ENCODE data around the gene ABHD15. TPM values are rescaled to one million over a fixed set of nuclear protein-coding genes. Genes with fewer than 3 reads are reported as not detected.

ABHD15 gene
- total and polyA plus RNA-seq, 7 experiments from 2014 or later, result 3.1 to 17.6 (median 9.9) TPM

- H3K27ac Mint-ChIP-seq, result peak overlapping the region in 6 of 9 donors; percentile 33 to 86 (median 60)
- Histone ChIP-seq H3K4me3 (ENCODE audit: low read length) (no peak overlapping the region), H3K27me3 (ENCODE audit: control insufficient read depth in 2 of 2, insufficient read depth in 2 of 2, low read length in 2 of 2) (no peaks in the 10 kb centered on the region), H3K36me3 (ENCODE audit: control insufficient read depth in 2 of 3, insufficient read depth in 3 of 3, low read length in 3 of 3) (no peaks in the 10 kb centered on the region), H3K27ac (ENCODE audit: low read depth, low read length) (no peak overlapping the region), H3K4me1 (ENCODE audit: control insufficient read depth in 2 of 2, insufficient read depth in 2 of 2, low read length in 2 of 2) (peaks cover 47 to 50% of the 10 kb centered on the region in 2 donors), H3K9me3 (ENCODE audit: control insufficient read depth in 2 of 3, low read length in 3 of 3) (no peaks in the 10 kb centered on the region)
- H3K4me1 Mint-ChIP-seq, result peaks cover 24 to 51% (median 44%) of the 10 kb centered on the region in 7 donors
- CTCF ChIA-PET, result interaction anchor here (0.7 to 4.5 kb wide), 11 partner anchors 9 to 338 kb away, joined by 3 to 56 read pairs (median 4); partner anchors contain the start of gene SSH2
- POLR2A ChIA-PET, result interaction anchor here (0.5 to 5.0 kb wide), 6 partner anchors 11 to 315 kb away, joined by 4 to 59 read pairs (median 5); no protein-coding TSS in a partner anchor
- ATAC-seq, result peak; percentile 45
- H3K4me3 Mint-ChIP-seq, result peak overlapping the region; percentile 70 to 95 (median 88)
- no peaks in the 10 kb centered on the region for H3K9me3 Mint-ChIP-seq
- no peaks in the 10 kb centered on the region for H3K36me3 Mint-ChIP-seq
- peak in 8 of 9 donors; percentile 58 to 88 (median 64) for DNase-seq
- H3K27me3 Mint-ChIP-seq, result no peaks in the 10 kb centered on the region
- intact Hi-C loops (cut with micrococcal nuclease), result loop anchor here (1.0 to 5.0 kb wide), 3 partner anchors 12 to 299 kb away; no protein-coding TSS in a partner anchor
Observed at GRCh38 chr17:29591737-29592608, 25.1 kb upstream of the ABHD15 start.

DNA sequence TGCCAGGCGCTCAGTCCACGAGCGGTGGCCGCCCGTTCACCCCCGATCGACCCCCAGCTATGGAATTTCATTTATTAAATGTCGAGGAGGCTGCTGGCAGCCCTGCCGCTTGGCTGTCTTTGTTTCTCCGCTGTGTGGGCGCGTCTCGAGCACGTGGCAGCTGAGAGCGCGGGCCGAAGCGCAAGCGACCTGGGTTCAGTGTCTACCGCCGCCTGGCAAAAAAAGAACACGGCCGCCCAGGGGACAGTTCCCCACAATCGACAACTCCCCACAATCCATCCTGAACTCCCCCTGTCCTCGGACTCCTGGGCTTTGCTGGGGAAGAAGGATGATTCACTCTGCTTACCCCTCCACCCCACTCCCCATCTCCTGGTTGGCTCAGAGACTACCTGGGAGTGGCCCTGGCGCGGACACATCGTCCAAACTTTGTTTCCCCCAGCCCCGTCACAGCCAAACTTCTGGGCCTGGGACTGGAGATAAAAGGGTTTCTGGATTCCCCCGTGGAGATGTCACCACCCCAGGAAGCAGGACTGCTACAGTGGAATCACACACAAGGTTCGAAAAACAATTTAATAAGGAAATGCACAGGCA lies 24.4 kb upstream of the ABHD15 start:
- Mint-ChIP-seq H3K4me1 (peaks cover 24 to 58% (median 52%) of the 10 kb centered on the region in 7 donors), H3K36me3 (no peaks in the 10 kb centered on the region), H3K27me3 (no peaks in the 10 kb centered on the region), H3K27ac (peak overlapping the region in 7 of 9 donors; percentile 41 to 86 (median 65)), H3K4me3 (peak overlapping the region; percentile 70 to 95 (median 88)), H3K9me3 (no peaks in the 10 kb centered on the region)
- no peaks in the 10 kb centered on the region for H3K27me3 ChIP-seq (ENCODE audit: control insufficient read depth in 2 of 2, insufficient read depth in 2 of 2, low read length in 2 of 2)
- intact Hi-C loops (cut with micrococcal nuclease), result loop anchor here (1.0 to 5.0 kb wide), 3 partner anchors 11 to 298 kb away; no protein-coding TSS in a partner anchor
- no peak for ATAC-seq
- ChIA-PET POLR2A (interaction anchor here (0.6 to 5.0 kb wide), 8 partner anchors 10 to 415 kb away, joined by 3 to 59 read pairs (median 5); partner anchors contain the start of gene ABHD15), CTCF (interaction anchor here (0.5 to 4.5 kb wide), 9 partner anchors 8 to 339 kb away, joined by 3 to 56 read pairs (median 6); partner anchors contain the start of gene SSH2)
- no peaks in the 10 kb centered on the region for H3K9me3 ChIP-seq (ENCODE audit: control insufficient read depth in 2 of 3, low read length in 3 of 3)
- no peaks in the 10 kb centered on the region for H3K36me3 ChIP-seq (ENCODE audit: control insufficient read depth in 2 of 3, insufficient read depth in 3 of 3, low read length in 3 of 3)
- peak in 3 of 9 donors; percentile 24 to 35 (median 33) for DNase-seq
- no peak overlapping the region for H3K4me3 ChIP-seq (ENCODE audit: low read length)
- peak overlapping the region; percentile 6 for H3K27ac ChIP-seq (ENCODE audit: low read depth, low read length)
- H3K4me1 ChIP-seq (ENCODE audit: control insufficient read depth in 2 of 2, insufficient read depth in 2 of 2, low read length in 2 of 2), result peaks cover 50% of the 10 kb centered on the region in 2 donors

DNA sequence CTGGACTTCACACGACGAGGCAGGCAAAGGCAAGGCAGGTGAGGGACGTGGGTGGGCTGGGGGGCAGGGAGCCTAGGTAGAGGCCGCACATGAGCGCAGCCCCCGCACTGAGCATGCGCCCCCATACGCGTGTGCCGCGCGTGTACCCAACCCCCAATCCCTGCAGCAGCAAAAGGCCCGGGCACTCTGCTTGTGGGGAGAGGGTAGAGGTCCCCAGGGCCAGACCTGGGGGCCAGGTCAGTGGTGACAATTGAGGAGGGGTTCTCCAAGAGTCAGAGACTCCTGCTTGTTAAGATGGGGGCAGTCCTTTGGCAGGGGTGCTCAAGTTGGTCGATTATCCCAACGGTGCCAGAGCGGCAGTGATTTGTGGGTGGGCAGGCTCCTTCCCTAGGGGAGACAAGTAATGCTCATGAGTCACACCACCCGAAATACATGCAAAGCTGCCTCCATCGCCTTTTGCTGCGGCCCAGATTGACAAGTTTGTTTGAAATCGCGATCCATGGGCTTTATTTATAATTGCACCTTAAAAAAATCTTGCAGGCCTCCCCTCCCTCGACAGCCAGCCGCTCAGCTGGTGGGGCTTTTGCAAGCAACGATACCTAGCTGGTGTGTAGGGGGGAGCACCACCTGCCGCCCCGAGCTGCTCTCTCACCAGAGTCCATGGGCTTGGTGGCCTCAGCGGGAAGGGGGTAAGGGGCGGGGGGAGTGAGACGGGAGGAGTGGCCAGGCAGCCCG lies 23.7 kb upstream of the ABHD15 start:
- Histone ChIP-seq H3K27me3 (ENCODE audit: control insufficient read depth in 2 of 2, insufficient read depth in 2 of 2, low read length in 2 of 2) (no peaks in the 10 kb centered on the region), H3K27ac (ENCODE audit: low read depth, low read length) (peak overlapping the region; percentile 75), H3K4me3 (ENCODE audit: low read length) (peak overlapping the region; percentile 67), H3K9me3 (ENCODE audit: control insufficient read depth in 2 of 3, low read length in 3 of 3) (no peaks in the 10 kb centered on the region), H3K36me3 (ENCODE audit: control insufficient read depth in 2 of 3, insufficient read depth in 3 of 3, low read length in 3 of 3) (no peaks in the 10 kb centered on the region), H3K4me1 (ENCODE audit: control insufficient read depth in 2 of 2, insufficient read depth in 2 of 2, low read length in 2 of 2) (peaks cover 51 to 57% of the 10 kb centered on the region in 2 donors)
- intact Hi-C loops (cut with micrococcal nuclease), result loop anchor here (1.0 to 5.0 kb wide), 3 partner anchors 10 to 298 kb away; no protein-coding TSS in a partner anchor
- Mint-ChIP-seq H3K36me3 (no peaks in the 10 kb centered on the region), H3K9me3 (no peaks in the 10 kb centered on the region), H3K4me1 (peaks cover 28 to 65% (median 58%) of the 10 kb centered on the region in 7 donors), H3K27me3 (no peaks in the 10 kb centered on the region), H3K4me3 (peak overlapping the region; percentile 86 to 95 (median 91)), H3K27ac (peak overlapping the region in 8 of 9 donors; percentile 70 to 92 (median 86))
- ATAC-seq, result no peak
- peak in 2 of 9 donors; percentile 13 to 59 for DNase-seq
- POLR2A ChIA-PET, result interaction anchor here (0.6 to 5.0 kb wide), 8 partner anchors 9 to 415 kb away, joined by 3 to 59 read pairs (median 5); partner anchors contain the start of gene ABHD15
- CTCF ChIA-PET, result interaction anchor here (0.5 to 4.5 kb wide), 6 partner anchors 10 to 340 kb away, joined by 3 to 56 read pairs (median 10); partner anchors contain the start of gene SSH2

GRCh38 chr17:29589524-29590410 lies 22.9 kb upstream of the ABHD15 start, which contains the start of gene GIT1:
Gene GIT1, minus strand, starts transcription at chr17:29589648. Its CDS starts 270 bp downstream, at chr17:29589378.
- CTCF ChIA-PET, result interaction anchor here (4.5 kb wide), 1 partner anchor 26 kb away, joined by 56 read pairs; no protein-coding TSS in a partner anchor
- intact Hi-C loops (cut with micrococcal nuclease), result loop anchor here (1.0 to 5.0 kb wide), 8 partner anchors 9 to 341 kb away; partner anchors contain the start of genes TP53I13 (in 2 of the 2) and SSH2 (in 1 of the 2)

More at GRCh38 chr17:29589524-29590410, 22.9 kb upstream of the ABHD15 start, which contains the start of gene GIT1:
- Histone ChIP-seq H3K27ac (ENCODE audit: low read depth, low read length) (peak within 1 kb of the TSS; percentile 75), H3K9me3 (ENCODE audit: control insufficient read depth in 2 of 3, low read length in 3 of 3) (no peaks in the 10 kb centered on the region), H3K36me3 (ENCODE audit: control insufficient read depth in 2 of 3, insufficient read depth in 3 of 3, low read length in 3 of 3) (no peaks in the 10 kb centered on the region), H3K4me1 (ENCODE audit: control insufficient read depth in 2 of 2, insufficient read depth in 2 of 2, low read length in 2 of 2) (peaks cover 58 to 65% of the 10 kb centered on the region in 2 donors), H3K27me3 (ENCODE audit: control insufficient read depth in 2 of 2, insufficient read depth in 2 of 2, low read length in 2 of 2) (no peaks in the 10 kb centered on the region), H3K4me3 (ENCODE audit: low read length) (peak within 1 kb of the TSS; percentile 72)
- DNase-seq (peak; percentile 77 to 88 (median 84)), ATAC-seq (peak; percentile 93)
- POLR2A ChIA-PET, result interaction anchor here (1.2 to 5.9 kb wide), 4 partner anchors 23 to 30 kb away, joined by 5 to 59 read pairs (median 36); partner anchors contain the start of gene ABHD15
- H3K9me3 Mint-ChIP-seq, result no peaks in the 10 kb centered on the region
- H3K4me3 Mint-ChIP-seq, result peak within 1 kb of the TSS; percentile 88 to 96 (median 94)
- H3K27me3 Mint-ChIP-seq, result no peaks in the 10 kb centered on the region
- H3K36me3 Mint-ChIP-seq, result no peaks in the 10 kb centered on the region
- peak within 1 kb of the TSS; percentile 78 to 94 (median 89) for H3K27ac Mint-ChIP-seq
- H3K4me1 Mint-ChIP-seq, result peaks cover 35 to 73% (median 66%) of the 10 kb centered on the region in 7 donors
